NCI-H2196 (cell line): ENCODE measurements around the gene ZG16.
A peak's percentile ranks its signal among the peaks of the same experiment; 100 is the strongest.

Experiments used
- DNase-seq: peaks from one replicate; lab custom pipeline; 2025; ENCODE audit not compliant: unreplicated experiment; lab: John Stamatoyannopoulos, UW

ZG16 gene

GRCh38 chr16:29807426-29808218 lies 29.6 kb downstream of the ZG16 start:
- peak; percentile 85 for DNase-seq

GRCh38 chr16:29808219-29808900 lies 30.3 kb downstream of the ZG16 start:
- DNase-seq = no peak

- no peak for DNase-seq
Measured at GRCh38 chr16:29809031-29809747, 31.1 kb downstream of the ZG16 start.

GRCh38 chr16:29809850-29810698 lies 32.0 kb downstream of the ZG16 start:
- no peak for DNase-seq

- DNase-seq = no peak
Measured at GRCh38 chr16:29810699-29811169, 32.7 kb downstream of the ZG16 start.

- DNase-seq = peak; percentile 92
Measured at GRCh38 chr16:29811170-29811895, 33.3 kb downstream of the ZG16 start.

GRCh38 chr16:29811896-29812665 lies 34.0 kb downstream of the ZG16 start, which contains the start of gene PRRT2:
Gene PRRT2, plus strand, starts transcription at chr16:29812193. Its CDS starts 862 bp downstream, at chr16:29813055.
- DNase-seq = peak; percentile 25

- DNase-seq = no peak
Measured at GRCh38 chr16:29812754-29813643, 34.9 kb downstream of the ZG16 start.

GRCh38 chr16:29813644-29814562 lies 35.8 kb downstream of the ZG16 start:
- DNase-seq = no peak

- DNase-seq = no peak
Measured at GRCh38 chr16:29814592-29814991, 36.5 kb downstream of the ZG16 start.

GRCh38 chr16:29815032-29815721 lies 37.1 kb downstream of the ZG16 start:
- peak; percentile 65 for DNase-seq

- peak; percentile 99 for DNase-seq
Measured at GRCh38 chr16:29815793-29816693, 38.0 kb downstream of the ZG16 start, which contains the start of gene PAGR1. Gene PAGR1, plus strand, starts transcription at chr16:29816152. Its CDS starts 374 bp downstream, at chr16:29816526.

- DNase-seq = peak; percentile 58
Measured at GRCh38 chr16:29816694-29817441, 38.8 kb downstream of the ZG16 start.

- no peak for DNase-seq
Measured at GRCh38 chr16:29818082-29818481, 40.0 kb downstream of the ZG16 start.

GRCh38 chr16:29819506-29819905 lies 41.5 kb downstream of the ZG16 start:
- DNase-seq = peak; percentile 8
